NCI-H748 treated with DMSO at 0.1 percent for 48 hours (cell line): ENCODE measurements around the gene FMO2.
"Not testable (repeated sequence)": the region's sequence is repeated elsewhere in the genome, so short reads cannot be mapped to it uniquely, and the experiment has no call there.

Experiments
- DNase-seq: peaks from one replicate; lab custom pipeline; 2025; lab: John Stamatoyannopoulos, UW

The FMO2 gene

GRCh38 chr1:171219346-171220080 lies 34.4 kb downstream of the FMO2 start:
- DNase-seq: no peak

DNA sequence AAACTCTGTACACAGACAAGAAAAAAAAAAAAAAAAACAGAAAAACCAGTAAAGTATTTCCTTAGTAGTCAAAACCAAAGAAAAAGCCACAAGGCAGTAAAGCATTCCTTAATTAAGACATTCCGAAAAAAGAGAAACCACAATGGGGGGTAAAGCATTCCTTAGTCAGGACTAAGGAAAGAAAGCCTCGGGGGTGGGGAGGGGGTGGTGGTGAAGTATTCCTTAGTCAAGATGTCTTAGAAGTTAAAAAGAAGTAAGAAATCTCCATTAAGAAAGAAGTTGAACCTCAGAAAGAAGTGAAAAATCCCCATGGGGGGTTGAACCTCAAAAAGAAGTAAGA lies 35.0 kb downstream of the FMO2 start:
- DNase-seq: no peak

GRCh38 chr1:171220581-171221054 lies 35.5 kb downstream of the FMO2 start:
- DNase-seq: no peak

GRCh38 chr1:171221665-171222591 lies 36.8 kb downstream of the FMO2 start:
- no peak for DNase-seq

GRCh38 chr1:171222936-171223335 lies 37.8 kb downstream of the FMO2 start:
- no peak for DNase-seq

DNA sequence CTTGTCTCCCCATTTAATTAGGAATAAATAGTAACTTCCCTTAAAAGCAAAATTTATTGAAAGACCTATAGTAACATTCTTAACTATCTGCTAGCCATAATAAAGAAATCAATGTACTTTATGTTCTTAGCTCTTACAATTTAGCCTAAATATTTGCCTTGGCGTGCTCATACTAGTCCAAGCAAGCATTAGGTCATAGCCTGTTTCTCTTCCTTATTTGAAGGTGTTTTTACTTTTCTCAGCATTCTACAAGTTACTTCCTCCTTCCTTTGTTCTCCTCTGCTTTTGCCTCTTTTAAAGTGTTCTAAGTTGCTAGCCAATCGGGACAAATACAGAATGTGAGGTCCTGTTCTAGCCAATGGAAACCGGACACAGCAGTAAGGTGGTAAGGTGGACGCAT lies 39.2 kb downstream of the FMO2 start:
- DNase-seq: not testable (repeated sequence)

- peak; percentile 60 for DNase-seq
These were observed 41.8 kb downstream of the FMO2 start for GRCh38 chr1:171226747-171227370.

GRCh38 chr1:171231326-171231725 lies 46.2 kb downstream of the FMO2 start:
- DNase-seq: no peak

DNA sequence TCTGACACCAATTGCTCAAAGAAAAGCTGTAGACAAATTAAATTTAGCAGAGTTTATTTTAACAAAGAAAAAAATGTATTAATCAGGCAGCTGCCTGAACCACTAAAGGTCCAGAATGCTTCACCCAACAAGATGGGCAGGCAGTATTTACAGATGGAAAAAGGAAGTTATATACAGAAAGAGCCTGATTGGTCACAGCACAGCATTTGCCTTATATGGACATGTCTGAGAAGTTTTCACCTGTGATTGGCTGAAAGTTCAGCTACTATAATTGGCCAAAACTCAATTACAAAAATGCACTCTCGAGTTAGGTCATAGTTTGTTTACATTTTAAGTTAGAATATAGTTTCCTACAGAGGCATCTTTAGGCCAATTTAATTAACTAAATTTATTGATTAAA lies 48.1 kb downstream of the FMO2 start:
- DNase-seq: no peak

GRCh38 chr1:171236231-171236630 lies 51.1 kb downstream of the FMO2 start:
- not testable (repeated sequence) for DNase-seq

DNA sequence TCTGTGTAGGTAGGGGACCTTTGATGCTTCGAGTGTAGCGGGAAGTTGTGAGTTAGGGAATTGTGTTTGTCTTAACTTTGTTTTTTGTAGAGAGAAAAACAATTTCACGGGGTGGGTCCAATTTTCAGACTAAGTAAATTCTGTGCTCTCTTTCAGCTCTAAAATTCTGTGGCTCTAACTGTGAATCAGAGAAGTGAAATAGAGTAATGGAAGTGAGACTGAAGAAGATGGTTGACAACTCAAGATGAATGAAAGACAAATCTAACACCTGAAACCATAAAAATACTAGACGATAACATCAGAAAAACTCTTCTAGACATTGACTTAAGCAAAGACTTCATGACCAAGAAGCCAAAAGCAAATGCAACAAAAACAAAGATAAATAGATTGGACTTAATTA lies 58.8 kb downstream of the FMO2 start:
- DNase-seq: no peak

- no peak for DNase-seq
These were observed 60.5 kb downstream of the FMO2 start for GRCh38 chr1:171245458-171246064.

- no peak for DNase-seq
These were observed 62.4 kb downstream of the FMO2 start for GRCh38 chr1:171247501-171247900.

GRCh38 chr1:171248302-171248701 lies 63.2 kb downstream of the FMO2 start, which contains the start of gene FMO1:
Gene FMO1 (plus strand): TSS chr1:171248494. CDS start chr1:171258088, 9,594 bp downstream.
- DNase-seq: no peak

DNA sequence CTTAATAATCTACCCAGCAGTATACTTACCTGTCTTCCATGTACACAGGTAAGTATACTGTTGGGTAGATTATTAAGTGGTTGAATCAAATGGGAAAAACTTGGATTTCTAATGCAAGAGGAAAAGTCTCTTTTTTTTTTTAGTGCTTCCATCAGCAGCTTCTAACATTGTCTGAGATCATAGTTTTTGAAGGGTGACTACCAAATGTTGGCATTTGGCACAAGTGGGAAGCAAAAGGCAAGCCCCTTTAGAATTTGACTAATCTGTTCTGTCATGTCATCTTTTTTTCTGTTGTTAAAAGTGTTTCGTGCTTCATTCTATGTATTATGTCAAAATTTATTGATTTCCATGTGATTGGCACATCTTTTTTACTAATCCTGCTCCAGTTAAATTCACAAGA lies 63.7 kb downstream of the FMO2 start:
- DNase-seq: no peak

- no peak for DNase-seq
These were observed 65.2 kb downstream of the FMO2 start for GRCh38 chr1:171250263-171250662.

DNA sequence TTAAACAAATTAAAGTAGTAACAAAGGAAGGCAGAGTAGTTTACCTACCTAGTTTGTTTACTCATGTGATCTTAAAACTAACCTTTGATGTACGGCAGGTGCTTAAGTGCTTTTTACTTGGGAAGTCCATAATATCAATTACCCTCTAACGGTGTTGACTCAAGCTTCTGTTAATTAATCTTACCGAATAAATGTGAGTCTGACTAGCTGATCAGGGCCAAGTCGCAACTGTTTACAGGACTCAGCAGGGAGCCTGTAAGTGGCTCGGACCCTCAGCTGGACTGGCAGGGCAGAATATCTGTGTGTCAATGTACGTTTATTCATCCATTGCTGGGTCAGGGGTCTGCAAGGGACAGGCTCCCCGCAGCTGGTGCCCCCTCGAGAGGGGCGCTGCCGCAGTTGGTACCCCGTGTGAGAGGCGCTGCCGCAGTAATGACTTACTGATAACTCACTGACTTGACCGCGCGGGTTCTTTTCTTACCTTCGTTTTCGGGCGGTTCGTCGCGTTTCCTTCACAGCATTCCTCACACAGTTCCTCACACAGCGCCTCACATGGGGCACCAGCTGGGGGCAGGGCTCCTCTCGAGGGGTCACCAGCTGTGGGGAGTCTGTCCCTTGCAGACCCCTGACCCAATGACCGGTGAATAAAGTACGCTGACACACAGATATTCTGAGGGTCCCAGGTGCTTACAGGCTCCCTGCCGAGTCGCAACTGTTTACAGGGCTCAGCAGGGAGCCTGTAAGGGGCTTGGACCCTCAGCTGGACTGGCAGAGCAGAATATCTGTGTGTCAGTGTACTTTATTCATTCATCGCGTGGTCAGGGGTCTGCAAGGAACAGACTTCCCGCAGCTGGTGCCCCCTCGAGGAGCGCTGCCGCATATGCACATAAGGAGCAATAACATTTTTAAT lies 66.2 kb downstream of the FMO2 start:
- peak; percentile 69 for DNase-seq

- DNase-seq: no peak
These were observed 66.8 kb downstream of the FMO2 start for GRCh38 chr1:171251952-171252300.

DNA sequence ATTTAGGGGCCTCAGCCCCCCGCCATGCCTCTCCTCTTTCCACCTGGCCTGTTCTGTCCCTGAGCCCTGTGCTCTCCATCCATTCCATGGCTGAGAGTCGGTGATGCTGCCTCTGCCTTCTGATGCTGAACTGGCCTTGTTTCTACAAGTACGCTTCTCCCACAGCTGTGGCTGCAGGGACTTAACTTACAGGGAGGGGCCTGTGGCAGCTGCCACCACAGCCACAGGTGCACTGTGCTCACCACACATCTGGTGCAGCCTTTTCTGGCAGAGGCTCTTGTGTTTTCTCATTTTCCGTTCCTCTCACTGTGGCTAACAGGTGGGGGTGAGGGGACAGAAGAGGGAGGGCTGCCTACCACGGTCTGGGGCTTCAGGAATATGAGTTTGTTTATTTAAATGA lies 67.4 kb downstream of the FMO2 start:
- no peak for DNase-seq

DNA sequence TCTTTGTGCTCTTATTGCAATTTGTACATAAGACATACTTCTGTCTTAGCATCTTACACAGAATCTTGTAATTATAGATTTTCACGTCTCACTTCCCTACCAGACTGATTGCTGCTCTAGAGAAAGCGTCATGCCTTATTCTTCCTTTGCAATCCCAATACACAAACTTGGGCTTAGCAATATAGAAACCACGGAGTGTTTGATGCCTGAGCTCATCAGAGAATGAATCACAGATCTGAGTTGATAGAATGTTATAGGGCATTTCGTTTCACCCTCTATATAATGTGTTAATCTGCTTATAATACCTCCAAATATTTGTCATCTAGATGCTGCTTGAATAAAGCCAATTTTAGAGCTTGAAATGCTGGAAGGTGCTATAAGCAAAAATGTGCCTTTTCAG lies 69.8 kb downstream of the FMO2 start:
- DNase-seq: no peak

DNA sequence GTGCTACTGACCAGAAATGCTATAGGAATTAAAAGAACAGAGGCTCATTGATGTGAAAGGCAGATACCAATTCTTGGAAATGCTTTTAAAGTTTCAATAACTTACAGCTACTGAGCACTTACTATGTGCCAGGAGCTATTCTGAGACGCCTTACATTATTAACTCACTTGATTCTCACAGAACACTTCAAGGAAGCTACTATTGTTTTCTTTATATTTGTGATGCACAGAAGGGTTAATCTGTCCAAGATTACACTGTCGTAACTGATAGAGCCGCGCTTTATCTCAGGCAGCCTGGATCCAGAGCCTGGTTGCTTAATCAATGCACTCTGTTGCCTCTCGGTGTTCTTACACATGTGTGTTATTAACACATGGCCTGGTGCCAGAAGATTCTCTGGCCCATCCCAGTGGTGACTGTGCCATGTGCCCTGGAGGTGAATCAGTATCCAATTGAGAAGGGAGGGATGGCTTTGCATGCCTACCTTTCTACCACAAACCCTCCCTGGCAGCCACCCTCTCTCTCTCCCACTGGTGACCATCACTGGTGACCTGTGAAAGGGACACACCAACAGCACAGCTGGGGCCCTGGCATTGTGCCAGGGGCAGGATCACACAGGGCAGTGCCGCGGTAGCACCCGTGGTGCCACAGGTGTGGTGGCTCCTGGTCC lies 72.0 kb downstream of the FMO2 start:
- no peak for DNase-seq
